GM12875 (cell line): Measurements from ENCODE around the gene UBE2E1.

ENCODE experiments used
- H3K4me3 ChIP-seq: one replicate; pipeline ENCODE4 v1.5.1; 2011; ENCODE audit warnings: low read depth, low read length, control low read depth
- TF ChIP-seq, protein P1 (sequence below): IDR thresholded peaks from 2 replicates; pipeline ENCODE4 v1.5.1; 2011; ENCODE audit warnings: low read depth, mild to moderate bottlenecking, control low read depth, inconsistent platforms, low read length, moderate library complexity, borderline replicate concordance; ENCODE audit not compliant: insufficient read depth

UBE2E1 gene

DNA sequence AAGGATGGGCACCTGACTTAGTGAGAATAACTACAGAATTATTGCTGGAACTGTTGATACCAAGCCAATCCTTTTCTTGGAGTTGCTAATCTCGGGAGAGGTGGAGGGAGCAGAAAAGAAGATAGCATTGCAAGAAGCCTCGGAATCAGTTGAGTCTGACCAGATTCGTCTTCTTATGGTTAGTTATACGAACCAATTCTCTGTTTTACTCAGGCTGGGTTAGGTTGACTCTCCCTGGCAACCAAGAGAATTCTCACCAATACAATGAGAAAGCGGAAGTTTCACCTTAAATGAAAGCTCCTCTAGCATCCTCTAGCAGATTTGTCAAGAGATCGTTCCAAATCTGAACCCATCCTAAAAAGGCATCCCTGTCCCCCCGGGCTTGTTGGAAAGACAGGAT lies 43.5 kb upstream of the UBE2E1 start:
- TF ChIP-seq, protein P1, sequence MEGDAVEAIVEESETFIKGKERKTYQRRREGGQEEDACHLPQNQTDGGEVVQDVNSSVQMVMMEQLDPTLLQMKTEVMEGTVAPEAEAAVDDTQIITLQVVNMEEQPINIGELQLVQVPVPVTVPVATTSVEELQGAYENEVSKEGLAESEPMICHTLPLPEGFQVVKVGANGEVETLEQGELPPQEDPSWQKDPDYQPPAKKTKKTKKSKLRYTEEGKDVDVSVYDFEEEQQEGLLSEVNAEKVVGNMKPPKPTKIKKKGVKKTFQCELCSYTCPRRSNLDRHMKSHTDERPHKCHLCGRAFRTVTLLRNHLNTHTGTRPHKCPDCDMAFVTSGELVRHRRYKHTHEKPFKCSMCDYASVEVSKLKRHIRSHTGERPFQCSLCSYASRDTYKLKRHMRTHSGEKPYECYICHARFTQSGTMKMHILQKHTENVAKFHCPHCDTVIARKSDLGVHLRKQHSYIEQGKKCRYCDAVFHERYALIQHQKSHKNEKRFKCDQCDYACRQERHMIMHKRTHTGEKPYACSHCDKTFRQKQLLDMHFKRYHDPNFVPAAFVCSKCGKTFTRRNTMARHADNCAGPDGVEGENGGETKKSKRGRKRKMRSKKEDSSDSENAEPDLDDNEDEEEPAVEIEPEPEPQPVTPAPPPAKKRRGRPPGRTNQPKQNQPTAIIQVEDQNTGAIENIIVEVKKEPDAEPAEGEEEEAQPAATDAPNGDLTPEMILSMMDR: no peak
- H3K4me3 ChIP-seq: peak overlapping the region; percentile 13

DNA sequence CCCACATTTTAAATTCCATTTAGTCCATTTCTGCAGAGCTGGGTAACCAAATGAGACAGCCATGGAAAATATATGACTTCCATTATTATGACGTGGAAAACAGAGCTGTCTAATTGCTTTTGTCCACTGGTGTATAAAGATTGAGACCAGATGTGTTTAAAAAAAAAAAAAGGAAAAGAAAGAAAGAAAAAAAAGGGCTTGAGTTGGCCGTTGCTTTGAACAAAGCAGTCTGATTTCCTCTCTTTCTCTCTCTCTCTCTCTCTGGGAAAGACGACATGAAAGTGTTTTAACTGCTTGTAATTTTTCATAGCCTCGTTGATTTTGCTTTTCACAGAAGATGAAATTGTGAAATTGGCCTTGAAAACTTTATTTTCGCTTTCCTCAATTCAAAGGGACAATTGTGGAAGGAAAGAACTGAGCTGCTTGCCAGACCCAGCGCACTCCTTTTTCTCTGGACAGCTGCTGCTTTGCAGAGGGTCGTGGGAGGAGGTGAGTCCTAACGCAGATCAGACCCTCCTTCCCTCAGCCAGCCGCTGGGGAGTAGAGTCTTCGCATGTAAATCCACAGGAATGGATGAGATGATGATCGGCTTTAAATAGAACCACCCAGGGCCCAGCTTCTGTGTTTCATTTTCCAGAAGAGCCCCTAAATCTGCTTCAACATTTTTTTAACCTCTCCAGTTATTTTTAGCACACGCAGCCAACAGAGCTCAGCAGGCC lies 42.8 kb upstream of the UBE2E1 start:
- H3K4me3 ChIP-seq: peak overlapping the region; percentile 13
- TF ChIP-seq, protein P1: no peak

DNA sequence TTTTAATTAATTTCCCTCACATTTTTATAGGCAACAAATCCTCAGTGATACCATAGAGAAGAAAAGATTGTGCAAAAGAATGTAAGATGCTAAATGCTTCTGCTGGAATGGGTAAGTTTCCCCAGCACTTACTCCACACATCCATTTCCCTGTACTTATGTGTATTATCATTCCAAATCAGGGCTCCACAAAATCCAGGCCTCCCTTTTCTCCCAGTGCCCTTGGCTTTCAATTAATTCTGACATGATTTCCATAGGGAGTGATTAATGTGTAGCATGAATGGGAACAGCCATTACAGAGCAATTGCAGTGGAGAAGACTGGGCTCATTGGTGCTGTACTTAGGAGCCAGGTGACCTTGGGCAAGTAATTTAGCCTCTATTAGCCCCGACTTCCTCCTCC lies 41.3 kb upstream of the UBE2E1 start:
- TF ChIP-seq, protein P1: no peak
- H3K4me3 ChIP-seq: no peak overlapping the region

DNA sequence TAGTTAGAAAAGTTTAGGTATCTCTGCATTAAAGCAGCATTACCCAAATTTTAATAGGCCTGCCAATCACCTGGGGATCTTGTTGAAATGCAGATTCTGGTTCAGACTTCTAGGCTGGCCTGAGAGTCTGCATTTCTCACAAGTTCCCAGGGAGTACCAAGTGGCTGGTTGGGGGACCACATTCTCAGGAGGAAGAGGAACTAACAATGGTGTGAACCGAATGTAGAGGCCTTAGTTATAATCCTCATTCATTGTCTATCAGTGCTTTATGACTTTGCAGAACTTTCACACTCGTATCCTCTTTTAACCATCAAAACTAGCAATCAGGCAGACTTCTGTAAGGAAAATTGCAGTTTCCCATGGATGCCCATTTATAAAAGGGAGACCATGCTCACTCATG lies 38.2 kb upstream of the UBE2E1 start:
- TF ChIP-seq, protein P1: no peak

DNA sequence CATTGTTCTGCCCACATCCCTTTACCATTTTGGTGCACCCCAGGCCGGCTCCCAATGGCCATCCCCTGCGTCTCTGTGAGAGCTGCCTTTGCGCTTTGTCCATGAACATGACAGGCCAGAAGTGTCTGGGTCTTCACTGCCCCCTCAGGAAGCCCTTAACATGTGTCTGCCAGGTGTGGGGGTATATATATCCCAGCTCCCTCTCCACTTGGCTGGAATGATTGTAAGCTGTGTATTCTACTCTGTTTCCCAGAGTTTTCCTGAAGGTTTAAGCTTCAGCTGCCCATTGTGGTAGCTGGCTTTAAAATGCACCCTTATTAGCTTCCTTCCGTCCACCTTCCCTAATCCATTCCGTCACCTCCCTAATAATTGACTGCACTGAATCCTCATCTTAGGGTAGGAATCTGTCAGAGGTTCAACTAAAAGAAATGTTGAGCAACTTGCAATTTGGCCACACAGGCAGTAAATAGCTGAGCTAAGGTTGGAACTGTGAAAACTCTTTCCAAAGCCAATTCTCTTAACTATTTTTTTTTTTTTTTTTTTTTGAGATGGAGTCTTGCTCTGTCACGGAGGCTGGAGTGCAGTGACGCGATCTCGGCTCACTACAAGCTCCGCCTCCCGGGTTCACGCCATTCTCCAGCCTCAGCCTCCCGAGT lies 30.4 kb upstream of the UBE2E1 start:
- TF ChIP-seq, protein P1: no peak
- H3K4me3 ChIP-seq: no peak overlapping the region

More for the DNA sequence above, 38.2 kb upstream of the UBE2E1 start:
- no peak overlapping the region for H3K4me3 ChIP-seq

DNA sequence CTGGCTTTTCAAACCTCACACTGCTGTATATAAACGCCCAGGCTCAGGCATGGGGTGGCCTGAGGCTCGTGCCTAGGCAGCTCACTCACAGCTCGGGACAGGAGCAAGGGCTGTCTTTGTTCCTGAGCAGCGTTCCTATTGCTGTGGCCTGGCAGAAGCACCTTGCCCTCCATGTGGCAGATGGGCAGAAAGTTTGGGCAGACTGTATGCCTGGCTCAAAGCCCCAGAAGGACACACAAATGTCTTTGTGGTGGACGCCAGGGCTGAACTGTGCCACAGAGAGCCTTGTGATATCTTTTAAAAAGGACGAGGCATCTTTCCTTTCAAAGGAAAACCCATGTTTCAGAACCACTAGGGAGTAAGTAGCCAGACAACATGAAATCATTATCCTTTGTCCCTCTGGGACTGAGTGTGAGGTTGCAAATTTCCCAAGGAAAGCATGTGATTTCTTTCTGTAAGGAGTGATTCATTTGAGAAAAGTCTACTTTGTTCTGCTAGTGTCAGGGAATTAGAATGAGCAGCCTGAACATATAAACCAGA lies 29.3 kb upstream of the UBE2E1 start:
- TF ChIP-seq, protein P1: no peak
- H3K4me3 ChIP-seq: no peak overlapping the region

DNA sequence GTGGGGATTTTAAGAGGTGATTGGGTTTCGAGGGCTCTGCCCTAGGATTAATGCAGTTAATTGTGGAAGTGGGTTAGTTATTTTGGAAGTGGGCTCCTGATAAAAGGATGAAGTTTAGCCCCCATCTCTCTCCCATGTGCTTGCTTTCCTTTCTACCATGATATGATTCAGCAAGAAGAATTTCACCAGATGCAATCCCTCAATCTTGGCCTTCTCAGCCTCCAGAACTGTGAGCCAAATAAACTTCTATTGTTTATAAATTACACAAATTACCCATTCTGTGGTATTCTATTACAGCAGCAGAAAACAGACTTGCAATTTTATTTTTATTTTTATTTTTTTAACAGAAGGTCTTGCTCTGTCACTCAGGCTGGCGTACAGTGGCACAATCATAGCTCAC lies 27.3 kb upstream of the UBE2E1 start:
- TF ChIP-seq, protein P1: no peak
- no peak overlapping the region for H3K4me3 ChIP-seq
